ENCODE data around the gene CT45A6.
"Not testable (repeated sequence)": the region's sequence is repeated elsewhere in the genome, so short reads cannot be mapped to it uniquely, and the experiment has no call there.

The CT45A6 gene

GRCh38 chrX:135802687-135803086, at the start of gene CT45A6:
CT45A6 (minus strand) TSS chrX:135802787; CDS start chrX:135798993, 3,794 bp downstream.
- not testable (repeated sequence) for DNase-seq

- DNase-seq: not testable (repeated sequence)
These were observed 34.6 kb upstream of the CT45A6 start, which contains the start of gene CT45A7 for GRCh38 chrX:135837180-135837579. CT45A7 (minus strand) TSS chrX:135837280; CDS start chrX:135833533, 3,747 bp downstream.

GRCh38 chrX:135819912-135820311, 17.3 kb upstream of the CT45A6 start, which contains the start of gene CT45A2:
CT45A2 (minus strand) TSS chrX:135820012; CDS start chrX:135816265, 3,747 bp downstream.
- DNase-seq: not testable (repeated sequence)

GRCh38 chrX:135785403-135785802, 17.2 kb downstream of the CT45A6 start, which contains the start of gene CT45A5:
CT45A5 (minus strand) TSS chrX:135785503; CDS start chrX:135781729, 3,774 bp downstream.
- not testable (repeated sequence) for DNase-seq

- DNase-seq: not testable (repeated sequence)
These were observed 34.5 kb downstream of the CT45A6 start, which contains the start of gene CT45A3 for GRCh38 chrX:135768091-135768490. CT45A3 (minus strand) TSS chrX:135768191; CDS start chrX:135764444, 3,747 bp downstream.

GRCh38 chrX:135744739-135745138, 57.8 kb downstream of the CT45A6 start:
- DNase-seq: not testable (repeated sequence)

Measured in CD4-positive, alpha-beta T cell treated with Interleukin-1 beta for 1 hour (primary cell).